ENCODE measurements around the gene LARGE1.
A peak's percentile ranks its signal among the peaks of the same experiment; 100 is the strongest.

The LARGE1 gene

GRCh38 chr22:33314316-33314715, 606.0 kb downstream of the LARGE1 start:
- DNase-seq (ENCODE audit: low read depth): no peak

- DNase-seq (ENCODE audit: low read depth): no peak
These were observed 617.2 kb downstream of the LARGE1 start for GRCh38 chr22:33303099-33303498.

GRCh38 chr22:33302549-33302948, 617.7 kb downstream of the LARGE1 start:
- no peak for DNase-seq (ENCODE audit: low read depth)

- DNase-seq (ENCODE audit: low read depth): peak; percentile 22
These were observed 618.2 kb downstream of the LARGE1 start for GRCh38 chr22:33302049-33302545.

GRCh38 chr22:33300165-33300564, 620.1 kb downstream of the LARGE1 start:
- no peak for DNase-seq (ENCODE audit: low read depth)

GRCh38 chr22:33299245-33299956, 620.9 kb downstream of the LARGE1 start:
- DNase-seq (ENCODE audit: low read depth): no peak

- no peak for DNase-seq (ENCODE audit: low read depth)
These were observed 623.3 kb downstream of the LARGE1 start for GRCh38 chr22:33296941-33297340.

GRCh38 chr22:33288078-33288477, 632.2 kb downstream of the LARGE1 start:
- no peak for DNase-seq (ENCODE audit: low read depth)

GRCh38 chr22:33275073-33275443, 645.2 kb downstream of the LARGE1 start:
- no peak for DNase-seq (ENCODE audit: low read depth)

- DNase-seq (ENCODE audit: low read depth): no peak
These were observed 645.8 kb downstream of the LARGE1 start for GRCh38 chr22:33274214-33275072.

GRCh38 chr22:33272871-33273270, 647.4 kb downstream of the LARGE1 start:
- DNase-seq (ENCODE audit: low read depth): no peak

- DNase-seq (ENCODE audit: low read depth): no peak
These were observed 648.1 kb downstream of the LARGE1 start for GRCh38 chr22:33272180-33272579.

GRCh38 chr22:33271390-33272161, 648.7 kb downstream of the LARGE1 start:
- peak; percentile 3 for DNase-seq (ENCODE audit: low read depth)

- DNase-seq (ENCODE audit: low read depth): no peak
These were observed 649.7 kb downstream of the LARGE1 start for GRCh38 chr22:33270596-33270995.

GRCh38 chr22:33261699-33262098, 658.6 kb downstream of the LARGE1 start:
- DNase-seq (ENCODE audit: low read depth): no peak

- DNase-seq (ENCODE audit: low read depth): no peak
These were observed 659.8 kb downstream of the LARGE1 start for GRCh38 chr22:33260498-33260897.

GRCh38 chr22:33255791-33256190, 664.5 kb downstream of the LARGE1 start:
- no peak for DNase-seq (ENCODE audit: low read depth)

- no peak for DNase-seq (ENCODE audit: low read depth)
These were observed 671.3 kb downstream of the LARGE1 start for GRCh38 chr22:33248948-33249347.

- DNase-seq (ENCODE audit: low read depth): no peak
These were observed 672.5 kb downstream of the LARGE1 start for GRCh38 chr22:33247758-33248157.

GRCh38 chr22:33242078-33242477, 678.2 kb downstream of the LARGE1 start:
- no peak for DNase-seq (ENCODE audit: low read depth)

GRCh38 chr22:33240888-33241475, 679.3 kb downstream of the LARGE1 start:
- DNase-seq (ENCODE audit: low read depth): no peak

GRCh38 chr22:33232071-33232470, 688.2 kb downstream of the LARGE1 start:
- no peak for DNase-seq (ENCODE audit: low read depth)
